Measurements from ENCODE around the gene LKAAEAR1. TPM values are rescaled to one million over a fixed set of nuclear protein-coding genes. Genes with fewer than 3 reads are reported as not detected.

The LKAAEAR1 gene
- total and polyA plus RNA-seq, 2 experiments from 2014 or later = 1.2 TPM; not detected in 1

DNA sequence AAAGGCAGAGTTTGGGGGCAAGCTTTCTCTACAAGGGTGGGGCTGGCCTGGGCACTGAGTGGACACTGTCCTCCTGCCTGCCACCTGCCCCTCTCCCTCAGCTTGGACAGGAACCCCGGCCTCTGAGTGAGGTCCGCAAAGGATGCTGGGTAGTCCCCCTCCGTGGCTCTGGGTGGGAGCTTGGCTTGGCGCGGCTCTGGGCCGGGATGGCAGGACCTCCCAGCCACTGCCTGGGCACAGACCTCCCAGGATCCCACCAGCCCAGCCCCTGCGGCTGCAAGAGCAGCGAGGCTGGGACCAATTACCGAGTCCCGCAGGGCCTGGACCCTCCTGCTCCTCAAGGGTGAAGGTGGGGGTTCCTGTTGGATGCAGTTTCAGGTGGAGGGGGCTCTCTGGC, 31.9 kb downstream of the LKAAEAR1 start:
- no peaks in the 10 kb centered on the region for H3K9me3 ChIP-seq (ENCODE audit: low read depth)
- no peaks in the 10 kb centered on the region for H3K79me2 ChIP-seq
- H2AFZ ChIP-seq = no peak overlapping the region
- no peak overlapping the region for H3K4me3 ChIP-seq
- peaks cover 27% of the 10 kb centered on the region for H3K4me1 ChIP-seq (ENCODE audit: insufficient read depth)
- H3K9me2 ChIP-seq (replicated peaks; ENCODE audit: insufficient read depth) = no peaks in the 10 kb centered on the region
- no peak for TF ChIP-seq EZH2 (IDR thresholded peaks at IDR 0.05; ENCODE audit: borderline replicate concordance)
- TF ChIP-seq, protein P1, sequence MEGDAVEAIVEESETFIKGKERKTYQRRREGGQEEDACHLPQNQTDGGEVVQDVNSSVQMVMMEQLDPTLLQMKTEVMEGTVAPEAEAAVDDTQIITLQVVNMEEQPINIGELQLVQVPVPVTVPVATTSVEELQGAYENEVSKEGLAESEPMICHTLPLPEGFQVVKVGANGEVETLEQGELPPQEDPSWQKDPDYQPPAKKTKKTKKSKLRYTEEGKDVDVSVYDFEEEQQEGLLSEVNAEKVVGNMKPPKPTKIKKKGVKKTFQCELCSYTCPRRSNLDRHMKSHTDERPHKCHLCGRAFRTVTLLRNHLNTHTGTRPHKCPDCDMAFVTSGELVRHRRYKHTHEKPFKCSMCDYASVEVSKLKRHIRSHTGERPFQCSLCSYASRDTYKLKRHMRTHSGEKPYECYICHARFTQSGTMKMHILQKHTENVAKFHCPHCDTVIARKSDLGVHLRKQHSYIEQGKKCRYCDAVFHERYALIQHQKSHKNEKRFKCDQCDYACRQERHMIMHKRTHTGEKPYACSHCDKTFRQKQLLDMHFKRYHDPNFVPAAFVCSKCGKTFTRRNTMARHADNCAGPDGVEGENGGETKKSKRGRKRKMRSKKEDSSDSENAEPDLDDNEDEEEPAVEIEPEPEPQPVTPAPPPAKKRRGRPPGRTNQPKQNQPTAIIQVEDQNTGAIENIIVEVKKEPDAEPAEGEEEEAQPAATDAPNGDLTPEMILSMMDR (IDR thresholded peaks at IDR 0.05; ENCODE audit: poor library complexity) = no peak
- no peak for TF ChIP-seq EZH2phosphoT487 (IDR thresholded peaks at IDR 0.05; ENCODE audit: low read depth, severe bottlenecking, unreplicated experiment)
- H3K27ac ChIP-seq = no peak overlapping the region
- no peak overlapping the region for H3K4me2 ChIP-seq
- H3K27me3 ChIP-seq = peaks cover 30% of the 10 kb centered on the region
- WGBS (ENCODE audit: low lambda C conversion rate, missing lambda C conversion rate) = 88% methylated on average over 10 of the region's 10 CpGs
- no peaks in the 10 kb centered on the region for H3K36me3 ChIP-seq (replicated peaks; ENCODE audit: insufficient read depth, low read depth)
- DNase-seq (ENCODE audit: low spot score) = no peak
- no peaks in the 10 kb centered on the region for H4K20me1 ChIP-seq (ENCODE audit: insufficient read depth, poor library complexity, severe bottlenecking)

DNA sequence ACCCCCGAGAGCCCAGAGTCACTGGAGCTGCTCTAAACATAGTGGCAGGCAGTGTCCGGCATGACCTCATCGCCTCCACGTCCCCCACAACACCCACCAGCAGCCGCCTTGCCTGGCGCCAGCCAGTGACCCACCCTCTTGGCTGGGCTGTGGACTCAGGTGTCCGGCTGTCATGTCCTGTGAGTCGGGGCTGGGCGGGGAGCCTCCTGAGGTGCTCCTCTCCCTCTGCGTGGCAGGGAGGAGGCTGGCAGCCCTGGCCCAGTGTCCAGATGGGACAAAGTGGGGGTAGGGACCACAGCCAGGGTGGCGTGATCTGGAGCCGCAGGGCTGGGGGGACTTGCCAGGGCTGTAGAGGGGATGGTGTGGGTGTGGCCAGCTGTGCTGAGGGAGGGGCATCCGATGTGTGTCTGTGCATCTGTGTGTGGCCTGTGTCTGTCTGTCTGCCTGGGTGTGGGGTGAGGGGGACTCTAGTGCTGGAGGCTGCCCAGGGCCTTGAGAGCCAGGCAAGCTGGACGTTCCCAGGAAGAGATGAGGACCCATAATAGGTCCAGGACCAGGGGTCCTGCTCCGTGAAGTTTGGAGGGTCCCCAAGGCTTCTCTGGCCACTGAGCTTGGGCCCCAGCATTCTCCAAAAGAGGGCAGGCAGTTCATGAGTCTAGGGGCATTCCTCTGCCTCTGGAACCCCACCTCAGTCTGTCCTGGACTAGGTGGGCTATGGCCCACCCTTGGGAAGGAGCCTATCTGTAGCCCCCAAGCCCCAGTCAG, 32.5 kb downstream of the LKAAEAR1 start:
- Histone ChIP-seq H3K27me3 (peaks cover 36% of the 10 kb centered on the region), H3K4me2 (no peak overlapping the region)
- WGBS (ENCODE audit: low lambda C conversion rate, missing lambda C conversion rate) = 92% methylated on average over 15 of the region's 15 CpGs

DNA sequence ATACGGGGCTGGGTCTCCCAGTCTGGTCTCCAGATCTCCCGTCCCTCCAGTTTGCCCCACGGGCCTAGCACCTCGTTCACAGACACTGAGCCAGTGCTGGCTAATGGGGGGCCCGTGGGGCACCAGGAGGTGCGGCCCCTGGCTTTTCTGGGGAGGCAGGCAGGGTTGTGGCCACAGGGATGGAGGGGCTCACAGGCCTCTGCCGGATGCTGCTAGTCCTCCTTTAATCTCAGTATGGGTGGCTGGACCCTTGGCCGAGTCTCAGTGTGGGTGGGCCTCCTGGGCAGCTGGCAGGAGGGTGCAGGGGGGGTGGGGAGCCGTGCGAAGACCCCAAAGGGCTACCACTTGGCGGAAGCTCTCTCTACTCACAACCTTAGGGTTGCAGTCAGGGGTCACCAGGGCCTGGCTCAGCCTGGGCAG, 33.2 kb downstream of the LKAAEAR1 start:
- H3K4me1 ChIP-seq (ENCODE audit: insufficient read depth) = peaks cover 26% of the 10 kb centered on the region
- 90% methylated on average over 10 of the region's 11 CpGs for WGBS (ENCODE audit: low lambda C conversion rate, missing lambda C conversion rate)
- no peaks in the 10 kb centered on the region for H3K79me2 ChIP-seq
- no peaks in the 10 kb centered on the region for H3K9me3 ChIP-seq (ENCODE audit: low read depth)
- no peak overlapping the region for H3K4me2 ChIP-seq
- no peak overlapping the region for H2AFZ ChIP-seq
- no peaks in the 10 kb centered on the region for H3K36me3 ChIP-seq (replicated peaks; ENCODE audit: insufficient read depth, low read depth)
- no peak overlapping the region for H3K4me3 ChIP-seq
- TF ChIP-seq, protein P1 (IDR thresholded peaks at IDR 0.05; ENCODE audit: poor library complexity) = no peak
- no peak for TF ChIP-seq EZH2phosphoT487 (IDR thresholded peaks at IDR 0.05; ENCODE audit: low read depth, severe bottlenecking, unreplicated experiment)
- TF ChIP-seq EZH2 (IDR thresholded peaks at IDR 0.05; ENCODE audit: borderline replicate concordance) = no peak
- H3K9me2 ChIP-seq (replicated peaks; ENCODE audit: insufficient read depth) = no peaks in the 10 kb centered on the region
- DNase-seq (ENCODE audit: low spot score) = no peak
- no peaks in the 10 kb centered on the region for H4K20me1 ChIP-seq (ENCODE audit: insufficient read depth, poor library complexity, severe bottlenecking)
- peaks cover 37% of the 10 kb centered on the region for H3K27me3 ChIP-seq
- no peak overlapping the region for H3K27ac ChIP-seq

More for the DNA sequence above, 32.5 kb downstream of the LKAAEAR1 start:
- H3K9me3 ChIP-seq (ENCODE audit: low read depth) = no peaks in the 10 kb centered on the region
- DNase-seq (ENCODE audit: low spot score) = no peak
- H3K4me1 ChIP-seq (ENCODE audit: insufficient read depth) = peaks cover 27% of the 10 kb centered on the region
- TF ChIP-seq EZH2 (IDR thresholded peaks at IDR 0.05; ENCODE audit: borderline replicate concordance) = no peak
- TF ChIP-seq, protein P1 (IDR thresholded peaks at IDR 0.05; ENCODE audit: poor library complexity) = no peak
- TF ChIP-seq EZH2phosphoT487 (IDR thresholded peaks at IDR 0.05; ENCODE audit: low read depth, severe bottlenecking, unreplicated experiment) = no peak
- H3K4me3 ChIP-seq = no peak overlapping the region
- no peak overlapping the region for H2AFZ ChIP-seq
- no peak overlapping the region for H3K27ac ChIP-seq
- no peaks in the 10 kb centered on the region for H3K9me2 ChIP-seq (replicated peaks; ENCODE audit: insufficient read depth)
- H3K79me2 ChIP-seq = no peaks in the 10 kb centered on the region
- H4K20me1 ChIP-seq (ENCODE audit: insufficient read depth, poor library complexity, severe bottlenecking) = no peaks in the 10 kb centered on the region
- no peaks in the 10 kb centered on the region for H3K36me3 ChIP-seq (replicated peaks; ENCODE audit: insufficient read depth, low read depth)

Measured in hepatocyte (in vitro differentiated cells).